SH-SY5Y (cell line): ENCODE results near the gene CLPSL2.

Source experiments
- GATA2 ChIP-seq: IDR thresholded peaks from 2 replicates; pipeline ENCODE4 v1.6.1; 2011; ENCODE audit warnings: mild to moderate bottlenecking, low read depth, low read length
- GATA3 ChIP-seq: IDR thresholded peaks from 2 replicates; pipeline ENCODE4 v1.6.1; 2011; ENCODE audit warnings: low read depth, mild to moderate bottlenecking, low read length, moderate library complexity

Gene CLPSL2

GRCh38 chr6:35776364-35777215, at the start of gene CLPSL2:
CLPSL2 (plus strand) TSS chr6:35776598; CDS start chr6:35776619, 21 bp downstream.
- TF ChIP-seq GATA3 (no peak), GATA2 (no peak)

GRCh38 chr6:35727231-35727934, 49.0 kb upstream of the CLPSL2 start:
- TF ChIP-seq GATA2, result no peak
- TF ChIP-seq GATA3, result no peak

GRCh38 chr6:35727935-35728682, 48.3 kb upstream of the CLPSL2 start:
- no peak for TF ChIP-seq GATA3
- TF ChIP-seq GATA2, result no peak

- TF ChIP-seq GATA3, result no peak
Observed at GRCh38 chr6:35728683-35729678, 47.4 kb upstream of the CLPSL2 start.

- no peak for TF ChIP-seq GATA2
- TF ChIP-seq GATA3, result no peak
Observed at GRCh38 chr6:35729722-35730121, 46.7 kb upstream of the CLPSL2 start.

- TF ChIP-seq GATA3 (no peak), GATA2 (no peak)
Observed at GRCh38 chr6:35730745-35731413, 45.5 kb upstream of the CLPSL2 start.

GRCh38 chr6:35731414-35731735, 45.0 kb upstream of the CLPSL2 start:
- TF ChIP-seq GATA3 (no peak), GATA2 (no peak)

- TF ChIP-seq GATA2, result no peak
- TF ChIP-seq GATA3, result no peak
Observed at GRCh38 chr6:35731736-35732532, 44.5 kb upstream of the CLPSL2 start.

- TF ChIP-seq GATA3 (no peak), GATA2 (no peak)
Observed at GRCh38 chr6:35733633-35734032, 42.8 kb upstream of the CLPSL2 start.

- TF ChIP-seq GATA2 (no peak), GATA3 (no peak)
Observed at GRCh38 chr6:35735452-35735851, 40.9 kb upstream of the CLPSL2 start.

GRCh38 chr6:35736253-35736894, 40.0 kb upstream of the CLPSL2 start:
- TF ChIP-seq GATA3, result no peak
- TF ChIP-seq GATA2, result no peak

GRCh38 chr6:35736982-35737412, 39.4 kb upstream of the CLPSL2 start, which contains the start of gene ARMC12:
ARMC12 (plus strand) TSS chr6:35737032; CDS start chr6:35737109, 77 bp downstream.
- no peak for TF ChIP-seq GATA2
- TF ChIP-seq GATA3, result no peak
